Mesendoderm (in vitro differentiated cells): ENCODE measurements around the gene CABLES1.

Experiments
- DNase-seq: peaks from one replicate; pipeline ENCODE4 v3.0.0; 2013
- H2AK5ac ChIP-seq: 2 replicates; pipeline ENCODE4 v1.6.1; 2013; ENCODE audit warnings: low read length, inconsistent platforms
- H2BK120ac ChIP-seq: 2 replicates; pipeline ENCODE4 v1.6.1; 2013; ENCODE audit warnings: low read depth, mild to moderate bottlenecking, low read length, moderate library complexity, mixed read lengths
- H2BK15ac ChIP-seq: replicated peaks from 2 replicates; pipeline ENCODE4 v1.6.1; 2013; ENCODE audit warnings: low read depth, mild to moderate bottlenecking, moderate library complexity
- H2BK5ac ChIP-seq: 2 replicates; pipeline ENCODE4 v1.6.1; 2013; ENCODE audit warnings: low read length, inconsistent platforms
- H3K18ac ChIP-seq: 2 replicates; pipeline ENCODE4 v1.6.1; 2013; ENCODE audit warnings: mild to moderate bottlenecking, low read length, mixed read lengths
- H3K23ac ChIP-seq: one replicate; pipeline ENCODE4 v1.6.1; 2013; ENCODE audit warnings: low read length
- H3K27ac ChIP-seq: 2 replicates; pipeline ENCODE4 v1.5.1; 2013; ENCODE audit warnings: low read depth, mild to moderate bottlenecking, inconsistent platforms, low read length, moderate library complexity
- H3K27me3 ChIP-seq: 2 replicates; pipeline ENCODE4 v1.6.1; 2013; ENCODE audit warnings: low read length, control low read depth, mild to moderate bottlenecking, inconsistent platforms; ENCODE audit not compliant: insufficient read depth, poor library complexity
- H3K36me3 ChIP-seq: 2 replicates; pipeline ENCODE4 v1.6.1; 2013; ENCODE audit warnings: low read length, inconsistent platforms; ENCODE audit not compliant: control insufficient read depth, insufficient read depth
- H3K4ac ChIP-seq: one replicate; pipeline ENCODE4 v1.6.1; 2013; ENCODE audit warnings: low read depth, mild to moderate bottlenecking, low read length, moderate library complexity
- H3K4me1 ChIP-seq: 2 replicates; pipeline ENCODE4 v1.6.1; 2013; ENCODE audit warnings: low read depth, low read length, inconsistent platforms; ENCODE audit not compliant: control insufficient read depth
- H3K4me2 ChIP-seq: 2 replicates; pipeline ENCODE4 v1.6.1; 2013; ENCODE audit warnings: low read length
- H3K4me3 ChIP-seq: 2 replicates; pipeline ENCODE4 v1.5.1; 2013; ENCODE audit warnings: mild to moderate bottlenecking, low read length
- H3K56ac ChIP-seq: one replicate; pipeline ENCODE4 v1.6.1; 2013; ENCODE audit warnings: low read length
- H3K79me1 ChIP-seq: 2 replicates; pipeline ENCODE4 v1.6.1; 2013; ENCODE audit warnings: low read length, inconsistent platforms
- H3K79me2 ChIP-seq: 2 replicates; pipeline ENCODE4 v1.6.1; 2013; ENCODE audit warnings: mild to moderate bottlenecking, low read length; ENCODE audit not compliant: control insufficient read depth, insufficient read depth
- H3K9ac ChIP-seq: 2 replicates; pipeline ENCODE4 v1.6.1; 2013; ENCODE audit warnings: low read length, inconsistent platforms
- H4K5ac ChIP-seq: one replicate; pipeline ENCODE4 v1.6.1; 2013; ENCODE audit warnings: low read length
- H4K8ac ChIP-seq: one replicate; pipeline ENCODE4 v1.6.1; 2013; ENCODE audit warnings: low read depth, mild to moderate bottlenecking, control low read depth, low read length, moderate library complexity
- WGBS: extraction: QIAGEN DNeasy Blood & Tissue Kit; methylation state at CpG from one replicate; pipeline ENCODE4 v1.1.7; 2013; ENCODE audit warnings: low lambda C conversion rate, missing lambda C conversion rate; ENCODE audit not compliant: insufficient coverage; ENCODE audit errors: extremely low coverage; 5-methylcytosine and 5-hydroxymethylcytosine counted together

Gene CABLES1

GRCh38 chr18:23114911-23115310, 20.4 kb upstream of the CABLES1 start:
- Histone ChIP-seq H2AK5ac (no peak overlapping the region), H3K79me1 (no peaks in the 10 kb centered on the region), H2BK15ac (no peak overlapping the region), H3K4me1 (no peaks in the 10 kb centered on the region), H3K27me3 (no peaks in the 10 kb centered on the region), H3K9ac (no peak overlapping the region), H2BK5ac (no peak overlapping the region), H3K56ac (no peak overlapping the region), H4K8ac (no peak overlapping the region), H3K36me3 (no peaks in the 10 kb centered on the region), H3K4me3 (no peak overlapping the region), H3K79me2 (no peaks in the 10 kb centered on the region), H3K27ac (no peak overlapping the region), H4K5ac (no peak overlapping the region), H3K4ac (no peak overlapping the region), H3K23ac (no peak overlapping the region), H2BK120ac (no peak overlapping the region), H3K18ac (no peak overlapping the region), H3K4me2 (no peak overlapping the region)
- no peak for DNase-seq
- no CpG with 5 or more reads among the region's 5 CpGs for WGBS

- Histone ChIP-seq H2AK5ac (no peak overlapping the region), H3K18ac (no peak overlapping the region), H2BK15ac (no peak overlapping the region), H3K27ac (no peak overlapping the region), H3K36me3 (no peaks in the 10 kb centered on the region), H3K27me3 (no peaks in the 10 kb centered on the region), H3K9ac (no peak overlapping the region), H3K4me3 (no peak overlapping the region), H3K79me2 (no peaks in the 10 kb centered on the region), H3K23ac (no peak overlapping the region), H3K56ac (no peak overlapping the region), H3K4me1 (no peaks in the 10 kb centered on the region), H3K4ac (no peak overlapping the region), H4K5ac (no peak overlapping the region), H3K4me2 (no peak overlapping the region), H2BK5ac (no peak overlapping the region), H2BK120ac (no peak overlapping the region), H4K8ac (no peak overlapping the region), H3K79me1 (no peaks in the 10 kb centered on the region)
- WGBS, result no CpG with 5 or more reads among the region's 5 CpGs
- no peak for DNase-seq
These were observed 19.6 kb upstream of the CABLES1 start for GRCh38 chr18:23115683-23116096.

- Histone ChIP-seq H3K4me1 (no peaks in the 10 kb centered on the region), H2BK120ac (no peak overlapping the region), H2BK5ac (no peak overlapping the region), H3K27me3 (no peaks in the 10 kb centered on the region), H2BK15ac (no peak overlapping the region), H3K56ac (no peak overlapping the region), H3K4ac (no peak overlapping the region), H4K5ac (no peak overlapping the region), H3K79me1 (no peaks in the 10 kb centered on the region), H3K36me3 (no peaks in the 10 kb centered on the region), H3K4me2 (no peak overlapping the region), H3K79me2 (no peaks in the 10 kb centered on the region), H3K9ac (no peak overlapping the region), H3K4me3 (no peak overlapping the region), H2AK5ac (no peak overlapping the region), H4K8ac (no peak overlapping the region), H3K23ac (no peak overlapping the region), H3K27ac (no peak overlapping the region), H3K18ac (no peak overlapping the region)
- no CpG with 5 or more reads among the region's 8 CpGs for WGBS
- no peak for DNase-seq
These were observed 14.2 kb upstream of the CABLES1 start for GRCh38 chr18:23121133-23121532.

- no peak overlapping the region for H2BK15ac ChIP-seq
- H3K4ac ChIP-seq, result no peak overlapping the region
- H3K27ac ChIP-seq, result no peak overlapping the region
- no peaks in the 10 kb centered on the region for H3K27me3 ChIP-seq
- no peak overlapping the region for H4K5ac ChIP-seq
- no peak overlapping the region for H2BK120ac ChIP-seq
- H3K4me1 ChIP-seq, result no peaks in the 10 kb centered on the region
- H3K4me3 ChIP-seq, result no peak overlapping the region
- WGBS, result no CpG with 5 or more reads among the region's 15 CpGs
- H3K79me1 ChIP-seq, result no peaks in the 10 kb centered on the region
- H2AK5ac ChIP-seq, result no peak overlapping the region
- no peak overlapping the region for H3K9ac ChIP-seq
- H3K4me2 ChIP-seq, result no peak overlapping the region
- H2BK5ac ChIP-seq, result no peak overlapping the region
- no peak overlapping the region for H3K56ac ChIP-seq
- H3K18ac ChIP-seq, result no peak overlapping the region
- H4K8ac ChIP-seq, result no peak overlapping the region
- H3K23ac ChIP-seq, result no peak overlapping the region
- no peaks in the 10 kb centered on the region for H3K36me3 ChIP-seq
- no peak for DNase-seq
- H3K79me2 ChIP-seq, result no peaks in the 10 kb centered on the region
These were observed 12.7 kb upstream of the CABLES1 start for GRCh38 chr18:23122334-23123229.

GRCh38 chr18:23126376-23127056, 8.8 kb upstream of the CABLES1 start:
- H3K79me2 ChIP-seq, result no peaks in the 10 kb centered on the region
- no peak overlapping the region for H3K18ac ChIP-seq
- H4K5ac ChIP-seq, result no peak overlapping the region
- no peak overlapping the region for H2BK15ac ChIP-seq
- no peaks in the 10 kb centered on the region for H3K36me3 ChIP-seq
- H4K8ac ChIP-seq, result no peak overlapping the region
- no peak overlapping the region for H3K4me2 ChIP-seq
- DNase-seq, result no peak
- H2BK5ac ChIP-seq, result no peak overlapping the region
- no peaks in the 10 kb centered on the region for H3K27me3 ChIP-seq
- H2AK5ac ChIP-seq, result no peak overlapping the region
- WGBS, result no CpG with 5 or more reads among the region's 11 CpGs
- no peak overlapping the region for H2BK120ac ChIP-seq
- no peak overlapping the region for H3K56ac ChIP-seq
- no peak overlapping the region for H3K27ac ChIP-seq
- no peak overlapping the region for H3K4me3 ChIP-seq
- H3K79me1 ChIP-seq, result no peaks in the 10 kb centered on the region
- H3K23ac ChIP-seq, result no peak overlapping the region
- no peak overlapping the region for H3K4ac ChIP-seq
- no peaks in the 10 kb centered on the region for H3K4me1 ChIP-seq
- no peak overlapping the region for H3K9ac ChIP-seq
